ENCODE results near the gene CHI3L1. TPM values are rescaled to one million over a fixed set of nuclear protein-coding genes. Genes with fewer than 3 reads are reported as not detected.

CHI3L1 gene
- total RNA-seq, 2 donors from 2014 or later, result 0.85 to 9.4 TPM

DNA sequence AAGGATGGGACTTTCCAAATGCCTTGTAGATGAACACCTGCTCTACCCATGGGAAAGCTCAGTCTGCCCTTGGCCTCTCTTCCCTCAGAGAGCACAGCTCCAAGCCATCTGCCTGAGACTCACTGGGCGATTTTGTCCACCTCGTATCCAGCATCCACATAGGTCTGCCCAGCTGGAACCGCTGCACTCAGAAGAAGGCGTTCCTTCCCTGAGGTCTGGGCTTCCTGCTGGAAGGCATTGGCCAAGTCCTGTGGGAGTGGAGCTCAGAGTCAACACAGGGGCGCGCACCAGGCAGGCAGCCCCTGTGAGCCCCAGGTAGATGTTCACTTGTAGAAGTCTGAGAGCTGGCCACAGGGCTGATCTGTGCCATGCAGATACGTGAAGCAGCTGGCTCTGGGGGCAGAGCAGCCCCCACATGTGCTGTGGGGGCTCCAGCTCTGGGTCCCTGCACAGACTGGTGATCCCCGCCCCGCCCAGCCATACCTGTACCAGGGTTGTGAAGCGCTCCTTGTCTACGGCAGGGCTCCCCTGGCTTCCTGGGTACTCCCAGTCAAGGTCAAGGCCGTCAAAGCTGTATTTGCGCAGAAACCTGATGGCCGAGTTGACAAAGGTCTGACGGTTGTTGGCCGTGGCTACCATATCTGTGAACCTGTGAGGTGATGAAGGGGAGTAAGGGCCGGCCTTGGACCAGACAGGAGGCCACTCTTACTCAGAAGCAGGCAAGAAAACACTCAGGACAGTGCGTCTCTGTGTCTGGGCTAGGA, 36.7 kb upstream of the CHI3L1 start:
- no peaks in the 10 kb centered on the region for H3K27me3 ChIP-seq
- H3K9me3 ChIP-seq, result no peaks in the 10 kb centered on the region
- H3K27ac ChIP-seq, result no peak overlapping the region
- H3K36me3 ChIP-seq, result no peaks in the 10 kb centered on the region
- no peaks in the 10 kb centered on the region for H3K4me1 ChIP-seq
- H3K4me3 ChIP-seq, result no peak overlapping the region
- DNase-seq (ENCODE audit: low spot score), result peak; percentile 50
- TF ChIP-seq, protein P1, sequence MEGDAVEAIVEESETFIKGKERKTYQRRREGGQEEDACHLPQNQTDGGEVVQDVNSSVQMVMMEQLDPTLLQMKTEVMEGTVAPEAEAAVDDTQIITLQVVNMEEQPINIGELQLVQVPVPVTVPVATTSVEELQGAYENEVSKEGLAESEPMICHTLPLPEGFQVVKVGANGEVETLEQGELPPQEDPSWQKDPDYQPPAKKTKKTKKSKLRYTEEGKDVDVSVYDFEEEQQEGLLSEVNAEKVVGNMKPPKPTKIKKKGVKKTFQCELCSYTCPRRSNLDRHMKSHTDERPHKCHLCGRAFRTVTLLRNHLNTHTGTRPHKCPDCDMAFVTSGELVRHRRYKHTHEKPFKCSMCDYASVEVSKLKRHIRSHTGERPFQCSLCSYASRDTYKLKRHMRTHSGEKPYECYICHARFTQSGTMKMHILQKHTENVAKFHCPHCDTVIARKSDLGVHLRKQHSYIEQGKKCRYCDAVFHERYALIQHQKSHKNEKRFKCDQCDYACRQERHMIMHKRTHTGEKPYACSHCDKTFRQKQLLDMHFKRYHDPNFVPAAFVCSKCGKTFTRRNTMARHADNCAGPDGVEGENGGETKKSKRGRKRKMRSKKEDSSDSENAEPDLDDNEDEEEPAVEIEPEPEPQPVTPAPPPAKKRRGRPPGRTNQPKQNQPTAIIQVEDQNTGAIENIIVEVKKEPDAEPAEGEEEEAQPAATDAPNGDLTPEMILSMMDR (IDR thresholded peaks at IDR 0.05), result no peak

DNA sequence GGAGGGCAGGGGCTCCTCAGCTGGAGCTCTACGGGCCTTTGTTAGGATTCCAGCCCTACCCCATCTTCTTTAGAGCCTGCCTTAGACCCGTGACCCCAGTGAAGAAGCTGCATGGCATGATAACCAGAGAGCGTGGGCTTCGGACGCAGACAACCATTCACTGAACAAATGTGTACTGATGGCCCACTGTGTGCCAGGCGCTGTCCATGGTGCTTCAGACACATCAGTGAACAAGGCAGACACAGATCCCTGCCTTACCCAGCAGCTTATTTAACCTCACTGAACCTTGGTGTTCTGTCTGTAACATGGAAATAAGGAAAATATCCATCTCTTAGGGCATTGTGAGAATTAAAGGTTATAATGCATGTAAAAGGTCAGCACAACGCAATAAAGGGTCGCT, 33.4 kb upstream of the CHI3L1 start:
- no peaks in the 10 kb centered on the region for H3K4me1 ChIP-seq
- H3K27ac ChIP-seq, result no peak overlapping the region
- no peaks in the 10 kb centered on the region for H3K9me3 ChIP-seq
- DNase-seq (ENCODE audit: low spot score), result no peak
- H3K4me3 ChIP-seq, result no peak overlapping the region
- H3K27me3 ChIP-seq, result no peaks in the 10 kb centered on the region
- H3K36me3 ChIP-seq, result no peaks in the 10 kb centered on the region
- TF ChIP-seq, protein P1 (IDR thresholded peaks at IDR 0.05), result no peak

DNA sequence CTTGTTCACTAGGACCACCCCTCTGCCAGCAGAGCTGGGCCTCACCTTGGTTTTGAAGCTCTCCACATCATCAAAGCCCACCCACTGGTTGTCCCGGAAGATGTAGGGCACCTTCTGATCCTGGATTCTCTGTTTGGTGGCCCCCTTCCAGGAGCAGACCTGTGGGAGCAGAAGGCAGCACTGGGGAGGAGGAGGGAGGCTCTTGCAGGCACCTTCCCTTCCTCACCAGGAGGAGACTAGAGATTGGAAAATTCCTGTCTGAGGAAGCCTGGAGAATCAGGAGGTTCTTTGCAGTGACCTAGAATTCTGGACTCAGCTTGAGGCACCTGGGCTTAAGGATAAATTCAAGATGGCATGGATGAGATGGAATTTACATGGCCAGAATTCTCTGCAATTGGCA, 32.7 kb upstream of the CHI3L1 start:
- no peaks in the 10 kb centered on the region for H3K4me1 ChIP-seq

DNA sequence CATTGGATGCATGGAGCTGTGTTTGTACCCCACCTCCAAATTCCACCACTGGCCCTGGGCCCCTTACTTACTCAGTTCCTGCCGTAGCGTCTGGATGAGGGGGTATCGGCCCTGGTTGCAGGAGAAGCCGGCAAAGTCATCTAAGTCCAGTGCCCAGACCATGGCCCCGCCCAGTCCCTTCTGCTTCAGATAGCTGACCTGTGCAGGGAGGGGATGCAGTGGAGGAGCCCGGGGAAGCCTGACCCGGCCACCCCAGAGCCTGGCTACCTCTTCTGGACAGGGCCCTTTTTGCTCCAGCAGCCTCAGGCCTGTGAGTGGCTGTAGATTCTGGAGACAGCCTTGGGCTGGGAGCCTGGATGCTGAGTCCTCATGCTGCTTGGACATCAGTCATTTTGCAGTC, 31.2 kb upstream of the CHI3L1 start:
- Histone ChIP-seq H3K27ac (no peak overlapping the region), H3K9me3 (no peaks in the 10 kb centered on the region), H3K27me3 (no peaks in the 10 kb centered on the region), H3K36me3 (no peaks in the 10 kb centered on the region), H3K4me1 (no peaks in the 10 kb centered on the region), H3K4me3 (no peak overlapping the region)
- TF ChIP-seq, protein P1 (IDR thresholded peaks at IDR 0.05), result no peak
- no peak for DNase-seq (ENCODE audit: low spot score)

More for the DNA sequence above, 32.7 kb upstream of the CHI3L1 start:
- no peak overlapping the region for H3K27ac ChIP-seq
- TF ChIP-seq, protein P1 (IDR thresholded peaks at IDR 0.05), result no peak
- H3K9me3 ChIP-seq, result no peaks in the 10 kb centered on the region
- H3K36me3 ChIP-seq, result no peaks in the 10 kb centered on the region
- DNase-seq (ENCODE audit: low spot score), result no peak
- H3K4me3 ChIP-seq, result no peak overlapping the region
- H3K27me3 ChIP-seq, result no peaks in the 10 kb centered on the region

DNA sequence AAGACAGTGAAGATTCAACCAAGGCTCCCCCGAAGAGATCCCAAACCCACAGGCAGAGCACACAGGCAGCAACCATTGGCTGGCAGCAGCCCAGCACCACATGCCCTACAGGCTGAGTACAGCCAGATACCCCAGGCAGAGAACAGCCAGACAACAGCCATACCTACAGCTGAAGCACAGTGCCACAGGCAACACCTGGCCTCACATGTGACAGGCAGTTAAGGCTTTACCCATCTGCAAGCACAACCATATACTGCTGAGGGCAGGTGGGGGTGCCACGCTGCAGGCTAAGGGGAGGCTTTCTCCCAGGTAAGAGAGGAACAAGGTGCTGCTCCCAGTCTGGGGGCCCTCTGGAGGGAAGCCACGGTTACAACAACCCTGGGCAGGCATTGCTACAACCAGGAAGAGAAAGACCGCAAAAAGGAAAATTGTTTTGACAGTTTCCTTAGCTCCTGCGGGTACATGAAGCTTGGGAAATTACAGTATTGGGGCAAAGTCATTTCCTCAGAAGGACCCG, 30.7 kb upstream of the CHI3L1 start:
- no peak for DNase-seq (ENCODE audit: low spot score)
- Histone ChIP-seq H3K4me1 (no peaks in the 10 kb centered on the region), H3K27me3 (no peaks in the 10 kb centered on the region), H3K36me3 (no peaks in the 10 kb centered on the region), H3K27ac (no peak overlapping the region), H3K4me3 (no peak overlapping the region), H3K9me3 (no peaks in the 10 kb centered on the region)
- TF ChIP-seq, protein P1 (IDR thresholded peaks at IDR 0.05), result no peak
